ENCODE data around the gene RTN4R.
A peak's percentile ranks its signal among the peaks of the same experiment; 100 is the strongest.

The RTN4R gene

GRCh38 chr22:20211997-20212753 is 55.9 kb downstream of the RTN4R start:
- DNase-seq, result no peak

GRCh38 chr22:20211409-20211996 is 56.6 kb downstream of the RTN4R start:
- DNase-seq, result no peak

GRCh38 chr22:20210473-20211059 is 57.6 kb downstream of the RTN4R start:
- DNase-seq, result no peak

- no peak for DNase-seq
These were observed 58.3 kb downstream of the RTN4R start for GRCh38 chr22:20209761-20210250.

GRCh38 chr22:20208713-20209310 is 59.3 kb downstream of the RTN4R start:
- no peak for DNase-seq

- DNase-seq, result no peak
These were observed 60.7 kb downstream of the RTN4R start for GRCh38 chr22:20207277-20208025.

GRCh38 chr22:20206709-20207215 is 61.4 kb downstream of the RTN4R start:
- no peak for DNase-seq

- peak in 1 of 2 experiments; percentile 24 for DNase-seq
These were observed 62.0 kb downstream of the RTN4R start for GRCh38 chr22:20205964-20206708.

- DNase-seq, result no peak
These were observed 62.6 kb downstream of the RTN4R start for GRCh38 chr22:20205464-20205963.

GRCh38 chr22:20204806-20205205 is 63.3 kb downstream of the RTN4R start:
- no peak for DNase-seq

GRCh38 chr22:20204311-20204710 is 63.8 kb downstream of the RTN4R start:
- no peak for DNase-seq

- no peak for DNase-seq
These were observed 64.4 kb downstream of the RTN4R start for GRCh38 chr22:20203552-20204201.

- no peak for DNase-seq
These were observed 65.0 kb downstream of the RTN4R start for GRCh38 chr22:20203142-20203551.

GRCh38 chr22:20201837-20202392 is 66.2 kb downstream of the RTN4R start:
- no peak for DNase-seq

- DNase-seq, result no peak
These were observed 68.2 kb downstream of the RTN4R start for GRCh38 chr22:20199906-20200305.

GRCh38 chr22:20199413-20199842 is 68.7 kb downstream of the RTN4R start:
- no peak for DNase-seq

- no peak for DNase-seq
These were observed 69.4 kb downstream of the RTN4R start for GRCh38 chr22:20198557-20199319.

- DNase-seq, result no peak
These were observed 70.6 kb downstream of the RTN4R start for GRCh38 chr22:20197407-20198030.

GRCh38 chr22:20196094-20196842 is 71.8 kb downstream of the RTN4R start:
- DNase-seq, result no peak

Measured in SW 1271 (cell line).